AG04450 (cell line): ENCODE measurements around the gene KCNIP3. TPM values are rescaled to one million over a fixed set of nuclear protein-coding genes. Genes with fewer than 3 reads are reported as not detected.

ENCODE experiments used
- CTCF ChIA-PET: fragments of 300-600, 350-600 bp; formaldehyde crosslinking; extraction: SDS; loops from one replicate; lab custom pipeline; 2022; ENCODE audit warnings: antibody characterized with exemption, inconsistent platforms; lab: Charles Lee
- POLR2A ChIA-PET: fragments of 350-600 bp; formaldehyde crosslinking; extraction: SDS; loops from one replicate; lab custom pipeline; 2021; ENCODE audit warnings: antibody characterized with exemption, inconsistent platforms; lab: Yijun Ruan, JAX
- DNase-seq: peaks from one replicate; pipeline ENCODE4 v3.0.0-alpha.2; 2011; ENCODE audit warnings: low read depth, low spot score
- H3K27ac ChIP-seq: one replicate; pipeline ENCODE4 v1.5.1; 2012; ENCODE audit warnings: low read depth, low read length, control low read depth
- H3K27me3 ChIP-seq: one replicate; pipeline ENCODE4 v1.6.0; 2012; ENCODE audit warnings: low read length; ENCODE audit not compliant: control insufficient read depth, insufficient read depth
- H3K4me3 ChIP-seq: 2 replicates; pipeline ENCODE4 v1.5.1; 2011; ENCODE audit warnings: mild to moderate bottlenecking, low read depth, low read length, control low read depth
- H3K9me3 ChIP-seq: 2 replicates; pipeline ENCODE4 v1.5.1; 2012; ENCODE audit warnings: low read length; ENCODE audit not compliant: control insufficient read depth, insufficient read depth
- CTCF ChIP-seq: IDR thresholded peaks from 2 replicates; pipeline ENCODE4 v1.5.1; 2011; ENCODE audit warnings: low read depth, low read length, control low read depth, inconsistent platforms
- polyA plus RNA-seq: library from polyadenylated mRNA; depleted of rRNA; stranded (reverse); fragments of >200 nt; gene quantifications from 2 replicates; pipeline ENCODE4 v1.2.3, GENCODE V29; 2011

Gene KCNIP3
- polyA plus RNA-seq, 1 experiment, result 0.12 TPM

GRCh38 chr2:95309599-95309998 is 12.5 kb downstream of the KCNIP3 start:
- no peaks in the 10 kb centered on the region for H3K9me3 ChIP-seq
- peaks cover 3% of the 10 kb centered on the region for H3K27me3 ChIP-seq
- POLR2A ChIA-PET, result no interaction called here
- H3K4me3 ChIP-seq, result no peak overlapping the region
- DNase-seq, result no peak
- TF ChIP-seq CTCF, result no peak
- CTCF ChIA-PET, result no interaction called here
- no peak overlapping the region for H3K27ac ChIP-seq

GRCh38 chr2:95310216-95310615 is 13.1 kb downstream of the KCNIP3 start:
- CTCF ChIA-PET, result no interaction called here
- H3K9me3 ChIP-seq, result no peaks in the 10 kb centered on the region
- POLR2A ChIA-PET, result no interaction called here
- no peak for TF ChIP-seq CTCF
- H3K4me3 ChIP-seq, result no peak overlapping the region
- DNase-seq, result no peak
- H3K27ac ChIP-seq, result no peak overlapping the region
- H3K27me3 ChIP-seq, result peaks cover 4% of the 10 kb centered on the region

- no peak for DNase-seq
- H3K27me3 ChIP-seq, result peaks cover 4% of the 10 kb centered on the region
- CTCF ChIA-PET, result no interaction called here
Observed at GRCh38 chr2:95310651-95311050, 13.5 kb downstream of the KCNIP3 start.

GRCh38 chr2:95311815-95312542 is 14.8 kb downstream of the KCNIP3 start:
- H3K27me3 ChIP-seq, result peaks cover 2% of the 10 kb centered on the region
- CTCF ChIA-PET, result interaction anchor here (1.0 kb wide), 1 partner anchor 33 kb away, joined by 3 read pairs; no protein-coding TSS in a partner anchor
- no peak for DNase-seq
- no peak overlapping the region for H3K27ac ChIP-seq
- POLR2A ChIA-PET, result no interaction called here
- no peaks in the 10 kb centered on the region for H3K9me3 ChIP-seq
- no peak for TF ChIP-seq CTCF
- H3K4me3 ChIP-seq, result no peak overlapping the region

More at GRCh38 chr2:95310651-95311050, 13.5 kb downstream of the KCNIP3 start:
- no peak for TF ChIP-seq CTCF
- H3K27ac ChIP-seq, result no peak overlapping the region
- no peak overlapping the region for H3K4me3 ChIP-seq
- POLR2A ChIA-PET, result no interaction called here
- H3K9me3 ChIP-seq, result no peaks in the 10 kb centered on the region

GRCh38 chr2:95312543-95313201 is 15.5 kb downstream of the KCNIP3 start:
- Histone ChIP-seq H3K27ac (no peak overlapping the region), H3K27me3 (peaks cover 2% of the 10 kb centered on the region), H3K9me3 (no peaks in the 10 kb centered on the region), H3K4me3 (no peak overlapping the region)
- DNase-seq, result no peak
- POLR2A ChIA-PET, result no interaction called here
- CTCF ChIA-PET, result interaction anchor here (1.0 kb wide), 1 partner anchor 32 kb away, joined by 3 read pairs; no protein-coding TSS in a partner anchor
- no peak for TF ChIP-seq CTCF
